Sigmoid colon (tissue), 7 donors: ENCODE results near the gene N4BP2. TPM values are rescaled to one million over a fixed set of nuclear protein-coding genes. Genes with fewer than 3 reads are reported as not detected.

ENCODE experiments used
- DNase-seq: peaks from one replicate; pipeline ENCODE4 v3.0.0-alpha.2; 2019
- H3K27ac ChIP-seq, 4 donors: fragments of 200-600 bp; sonication (generic); one replicate each; pipeline ENCODE4 v1.5.1; 2016 to 2019; ENCODE audit warnings: mild to moderate bottlenecking in 1 of 4
- H3K27me3 ChIP-seq, 3 donors: fragments of 200-600 bp; sonication (generic); one replicate each; pipeline ENCODE4 v1.5.1; 2019; ENCODE audit warnings: mild to moderate bottlenecking in 1 of 3
- H3K36me3 ChIP-seq, 4 donors: fragments of 200-600 bp; sonication (generic); one replicate each; pipeline ENCODE4 v1.5.1; 2016 to 2019
- H3K4me1 ChIP-seq, 4 donors: fragments of 200-600 bp; sonication (generic); one replicate each; pipeline ENCODE4 v1.5.1; 2017 to 2019
- H3K4me3 ChIP-seq, 4 donors: fragments of 200-600 bp; sonication (generic); one replicate each; pipeline ENCODE4 v1.5.1; 2017 to 2019; ENCODE audit warnings: mild to moderate bottlenecking in 2 of 4, moderate library complexity in 1 of 4
- H3K9me3 ChIP-seq, 4 donors: fragments of 200-600 bp in 3 of 4; sonication (generic) in 3 of 4; one replicate each; pipeline versions ENCODE4 v1.5.1 to v1.6.1; 2013 to 2019
- EP300 ChIP-seq, 4 donors: sonication (generic); formaldehyde crosslinking; IDR thresholded peaks; one replicate each; pipeline ENCODE4 v1.6.1; 2017; ENCODE audit warnings: antibody characterized with exemption in 4 of 4
- POLR2A ChIP-seq, 2 donors: fragments of 450-650 bp; IDR thresholded peaks; one replicate each; pipeline ENCODE4 v1.6.1; 2016; ENCODE audit warnings: antibody characterized with exemption in 2 of 2, mild to moderate bottlenecking in 2 of 2, moderate library complexity in 2 of 2
- POLR2AphosphoS5 ChIP-seq, 4 donors: sonication (generic); formaldehyde crosslinking; IDR thresholded peaks; one replicate each; pipeline ENCODE4 v1.6.1; 2017; ENCODE audit warnings: antibody characterized with exemption in 4 of 4
- WGBS, 2 donors: extraction: QIAGEN DNeasy Blood & Tissue Kit; methylation state at CpG; one replicate each; pipeline ENCODE4 v1.1.7; 2013; 5-methylcytosine and 5-hydroxymethylcytosine counted together
- intact Hi-C: fragments of 100-400 bp; cut with DNase I; formaldehyde crosslinking; loops from one replicate; pipeline ENCODE4 v1.15.1; 2023
- polyA plus RNA-seq, 3 donors: library from polyadenylated mRNA; stranded (reverse); fragments of 200-250 nt; gene quantifications; one replicate each; pipeline ENCODE4 v1.2.3, GENCODE V29; 2013
- total RNA-seq, 4 donors: library from RNA; depleted of rRNA; stranded (reverse); fragments of >200 nt; gene quantifications; one replicate each; pipeline ENCODE4 v1.1.0, GENCODE V29; 2016
- TF ChIP-seq, protein P1 (sequence below), 4 experiments: fragments of 450-650 bp in 3 of 4; fragments of 200-600 bp in 1 of 4; IDR thresholded peaks; one replicate each; pipeline ENCODE4 v1.5.1; 2016 to 2019; ENCODE audit warnings: antibody characterized with exemption in 4 of 4, mild to moderate bottlenecking in 3 of 4, moderate library complexity in 2 of 4
- donor health status: healthy with polysubstance abuse.
- donor health status: Bipolar disorder and iron deficiency.
- donor health status: healthy.

The N4BP2 gene
- total and polyA plus RNA-seq, 7 donors = 1.4 to 11.9 (median 7.9) TPM

DNA sequence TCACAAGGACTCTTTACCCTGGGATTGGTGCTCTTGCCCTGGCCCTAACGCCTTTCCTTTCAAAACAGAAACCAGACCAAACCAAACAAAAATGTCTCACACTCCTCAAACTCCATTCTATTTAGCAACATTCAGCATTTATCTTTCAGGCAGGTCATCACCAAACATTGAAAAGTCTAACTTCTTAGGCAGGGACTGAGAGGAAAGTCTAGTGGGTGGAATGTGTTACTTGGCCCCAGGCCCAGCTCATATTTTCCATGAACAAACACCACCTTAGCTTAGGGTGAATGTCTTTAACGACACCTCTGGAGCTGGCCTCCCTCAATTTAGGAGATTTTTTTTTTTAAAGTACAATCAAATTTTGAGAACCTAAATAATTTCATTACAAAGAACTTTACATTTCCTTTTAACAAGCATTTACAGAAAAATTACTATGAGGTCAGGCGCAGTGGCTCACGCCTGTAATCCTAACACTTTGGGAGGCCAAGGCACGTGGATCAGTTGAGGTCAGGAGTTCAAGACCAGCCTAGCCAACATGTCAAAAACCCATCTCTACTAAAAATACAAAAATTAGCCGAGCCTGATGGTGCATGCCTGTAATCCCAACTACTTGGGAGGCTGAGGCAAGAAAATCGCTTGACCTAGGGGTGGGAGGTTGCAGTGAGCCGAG lies 10.2 kb upstream of the N4BP2 start:
- no peak overlapping the region for H3K4me3 ChIP-seq
- peak overlapping the region in 1 of 4 donors; percentile 34 for H3K27ac ChIP-seq
- peaks cover 0 to 8% (median 0%) of the 10 kb centered on the region in 4 donors for H3K4me1 ChIP-seq
- no peak for DNase-seq
- H3K36me3 ChIP-seq = no peaks in the 10 kb centered on the region
- intact Hi-C loops = no loop called here
- H3K9me3 ChIP-seq = no peaks in the 10 kb centered on the region
- TF ChIP-seq EP300 (IDR thresholded peaks at IDR 0.05) = no peak
- TF ChIP-seq POLR2A (IDR thresholded peaks at IDR 0.05) = no peak
- TF ChIP-seq POLR2AphosphoS5 (IDR thresholded peaks at IDR 0.05) = no peak
- TF ChIP-seq, protein P1, sequence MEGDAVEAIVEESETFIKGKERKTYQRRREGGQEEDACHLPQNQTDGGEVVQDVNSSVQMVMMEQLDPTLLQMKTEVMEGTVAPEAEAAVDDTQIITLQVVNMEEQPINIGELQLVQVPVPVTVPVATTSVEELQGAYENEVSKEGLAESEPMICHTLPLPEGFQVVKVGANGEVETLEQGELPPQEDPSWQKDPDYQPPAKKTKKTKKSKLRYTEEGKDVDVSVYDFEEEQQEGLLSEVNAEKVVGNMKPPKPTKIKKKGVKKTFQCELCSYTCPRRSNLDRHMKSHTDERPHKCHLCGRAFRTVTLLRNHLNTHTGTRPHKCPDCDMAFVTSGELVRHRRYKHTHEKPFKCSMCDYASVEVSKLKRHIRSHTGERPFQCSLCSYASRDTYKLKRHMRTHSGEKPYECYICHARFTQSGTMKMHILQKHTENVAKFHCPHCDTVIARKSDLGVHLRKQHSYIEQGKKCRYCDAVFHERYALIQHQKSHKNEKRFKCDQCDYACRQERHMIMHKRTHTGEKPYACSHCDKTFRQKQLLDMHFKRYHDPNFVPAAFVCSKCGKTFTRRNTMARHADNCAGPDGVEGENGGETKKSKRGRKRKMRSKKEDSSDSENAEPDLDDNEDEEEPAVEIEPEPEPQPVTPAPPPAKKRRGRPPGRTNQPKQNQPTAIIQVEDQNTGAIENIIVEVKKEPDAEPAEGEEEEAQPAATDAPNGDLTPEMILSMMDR (IDR thresholded peaks at IDR 0.05) = no peak
- H3K27me3 ChIP-seq = no peaks in the 10 kb centered on the region
- 52 to 75% methylated on average over 8 of the region's 8 CpGs for WGBS, 2 donors

DNA sequence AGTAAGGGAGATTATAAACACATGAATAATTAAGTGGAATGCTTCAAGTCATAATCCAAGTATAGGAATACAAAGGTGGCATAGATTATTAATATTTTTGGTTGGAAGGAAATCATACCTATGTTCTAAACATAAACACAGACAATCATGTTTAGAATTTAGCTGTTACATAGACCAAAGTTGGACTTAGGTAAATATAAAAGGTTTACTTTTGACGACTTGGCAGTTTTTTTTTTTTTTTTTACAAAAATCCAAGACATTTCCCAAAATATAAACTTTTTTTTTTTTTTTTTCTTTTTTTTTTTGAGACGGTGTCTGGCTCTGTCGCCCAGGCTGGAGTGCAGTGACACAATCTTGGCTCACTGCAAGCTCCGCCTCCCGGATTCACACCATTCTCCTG lies 3.5 kb upstream of the N4BP2 start:
- H3K9me3 ChIP-seq = no peaks in the 10 kb centered on the region
- no peak overlapping the region for H3K27ac ChIP-seq
- H3K4me1 ChIP-seq = peaks cover 0 to 19% (median 17%) of the 10 kb centered on the region in 4 donors
- intact Hi-C loops = loop anchor here (10.0 kb wide), 1 partner anchor 1162 kb away; the partner anchor contains the start of gene APBB2
- TF ChIP-seq EP300 (IDR thresholded peaks at IDR 0.05) (no peak), POLR2AphosphoS5 (IDR thresholded peaks at IDR 0.05) (no peak), POLR2A (IDR thresholded peaks at IDR 0.05) (no peak)
- TF ChIP-seq, protein P1 (IDR thresholded peaks at IDR 0.05) = no peak
- H3K4me3 ChIP-seq = no peak overlapping the region
- WGBS, 2 donors = 78 to 87% methylated on average over 5 of the region's 5 CpGs
- no peaks in the 10 kb centered on the region for H3K36me3 ChIP-seq
- H3K27me3 ChIP-seq = no peaks in the 10 kb centered on the region
- no peak for DNase-seq

DNA sequence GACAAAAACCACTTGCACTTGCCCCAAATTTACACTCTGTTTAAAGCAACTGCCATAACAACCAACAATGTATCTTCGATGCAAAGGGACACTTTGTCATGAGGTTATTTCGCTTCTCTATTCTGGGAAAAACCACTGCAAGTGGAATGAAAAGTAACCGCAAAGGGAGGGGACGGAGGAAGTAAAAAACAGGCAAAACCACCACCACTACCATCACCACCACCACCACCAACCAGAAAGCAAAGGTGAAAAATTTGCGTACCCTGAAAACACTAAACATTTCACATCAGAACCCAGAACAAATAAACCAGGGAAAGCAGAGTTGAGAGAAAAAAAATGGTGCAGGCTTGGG lies 1.2 kb upstream of the N4BP2 start:
- DNase-seq = no peak
- no peaks in the 10 kb centered on the region for H3K9me3 ChIP-seq
- no peaks in the 10 kb centered on the region for H3K36me3 ChIP-seq
- peak overlapping the region; percentile 98 to 100 (median 100) for H3K27ac ChIP-seq
- TF ChIP-seq EP300 (IDR thresholded peaks at IDR 0.05) (no peak), POLR2AphosphoS5 (IDR thresholded peaks at IDR 0.05) (no peak), POLR2A (IDR thresholded peaks at IDR 0.05) (no peak)
- TF ChIP-seq, protein P1 (IDR thresholded peaks at IDR 0.05) = no peak
- intact Hi-C loops = loop anchor here (5.0 to 10.0 kb wide), 2 partner anchors 418 to 1159 kb away; partner anchors contain the start of genes APBB2 and SMIM14
- H3K4me3 ChIP-seq = peak overlapping the region; percentile 76 to 88 (median 86)
- 1 to 4% methylated on average over 5 of the region's 5 CpGs for WGBS, 2 donors
- peaks cover 0 to 27% (median 21%) of the 10 kb centered on the region in 4 donors for H3K4me1 ChIP-seq
- H3K27me3 ChIP-seq = no peaks in the 10 kb centered on the region

DNA sequence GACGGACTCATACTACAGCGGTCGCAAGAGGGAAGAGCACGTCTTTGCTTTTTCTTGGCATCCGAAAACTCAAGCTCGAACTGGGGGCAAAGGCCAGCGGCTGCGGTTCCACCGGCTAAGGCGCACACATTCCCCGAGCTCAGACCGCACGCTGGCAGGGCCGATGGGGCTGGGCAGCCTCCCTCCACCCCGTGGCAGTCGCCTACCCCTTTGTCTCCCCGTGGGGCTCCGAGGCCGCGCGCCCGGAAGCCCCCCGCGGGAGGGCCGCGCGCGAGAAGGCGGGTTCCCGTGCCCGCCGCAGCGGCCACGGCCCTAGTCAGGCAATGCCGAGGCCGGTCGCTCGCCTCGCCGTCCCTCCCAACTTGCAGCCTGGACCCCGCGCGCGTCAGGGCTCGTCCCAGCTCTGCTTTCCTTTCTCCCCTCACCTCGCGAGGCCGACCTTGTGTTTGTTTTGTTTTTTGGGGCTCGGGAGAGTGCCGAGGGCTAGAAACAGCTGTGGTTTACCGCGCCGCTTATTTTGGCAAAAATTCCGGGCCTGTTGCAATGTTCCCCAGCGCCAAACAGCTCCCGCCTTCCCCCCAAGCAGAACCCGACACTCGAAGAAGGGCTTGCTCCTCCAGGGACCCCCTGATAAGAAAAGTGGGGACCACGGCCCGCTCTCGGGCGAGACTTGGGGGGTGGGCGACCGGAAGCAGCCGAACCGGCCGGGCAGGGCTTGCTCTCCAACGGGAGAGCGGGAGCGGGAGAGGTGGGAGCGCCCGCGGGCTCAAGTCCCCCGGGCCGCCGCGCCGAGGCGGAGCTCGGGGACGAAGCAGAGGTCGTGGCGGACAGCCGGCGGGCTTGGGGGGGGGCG lies 561 bp upstream of the N4BP2 start:
- peak; percentile 84 for DNase-seq
- WGBS, 2 donors = 0 to 1% methylated on average over 86 of the region's 86 CpGs
- Histone ChIP-seq H3K4me3 (peak overlapping the region; percentile 76 to 88 (median 86)), H3K9me3 (no peaks in the 10 kb centered on the region), H3K4me1 (peaks cover 0 to 27% (median 21%) of the 10 kb centered on the region in 4 donors), H3K36me3 (no peaks in the 10 kb centered on the region), H3K27me3 (no peaks in the 10 kb centered on the region), H3K27ac (peak overlapping the region; percentile 98 to 100 (median 100))
- TF ChIP-seq, protein P1 (IDR thresholded peaks at IDR 0.05) = no peak
- TF ChIP-seq EP300 (IDR thresholded peaks at IDR 0.05) = no peak
- peak in 3 of 4 donors; percentile 40 to 87 (median 60) for TF ChIP-seq POLR2AphosphoS5 (IDR thresholded peaks at IDR 0.05)
- no peak for TF ChIP-seq POLR2A (IDR thresholded peaks at IDR 0.05)
- intact Hi-C loops = loop anchor here (2.0 to 10.0 kb wide), 6 partner anchors 253 to 1159 kb away; partner anchors contain the start of genes APBB2, LIAS, RPL9 and SMIM14
